Cardiac muscle cell (in vitro differentiated cells and primary cell): ENCODE measurements around the gene APBA1. TPM values are rescaled to one million over a fixed set of nuclear protein-coding genes. Genes with fewer than 3 reads are reported as not detected.

Source experiments
- DNase-seq, 2 donors: peaks; one replicate each; pipeline versions ENCODE4 v3.0.0 to v3.0.0-alpha.2; 2010 to 2017; ENCODE audit warnings: low read depth in 1 of 2, low spot score in 1 of 2
- H3K27ac ChIP-seq: fragments of 200-600 bp; sonication (generic); 2 replicates; pipeline ENCODE4 v1.5.1; 2016
- H3K27me3 ChIP-seq: fragments of 200-600 bp; sonication (generic); 2 replicates; pipeline ENCODE4 v1.6.0; 2016; ENCODE audit warnings: control low read depth
- H3K36me3 ChIP-seq: fragments of 200-600 bp; sonication (generic); 2 replicates; pipeline ENCODE4 v1.5.1; 2016; ENCODE audit warnings: control low read depth
- H3K4me1 ChIP-seq: fragments of 200-600 bp; sonication (generic); 2 replicates; pipeline ENCODE4 v1.8.1; 2017; ENCODE audit warnings: low read depth, mild to moderate bottlenecking, mixed run types
- H3K4me3 ChIP-seq: fragments of 200-600 bp; sonication (generic); 2 replicates; pipeline ENCODE4 v1.5.1; 2016; ENCODE audit warnings: mild to moderate bottlenecking
- H3K9me3 ChIP-seq: fragments of 200-600 bp; sonication (generic); 2 replicates; pipeline ENCODE4 v1.5.1; 2017; ENCODE audit warnings: low read depth, mild to moderate bottlenecking, control low read depth
- polyA plus RNA-seq: library from polyadenylated mRNA; unstranded; fragments of >200 nt; fragmentation: Nextera tagmentation; extraction: Ambion mirVana; gene quantifications from 2 replicates; pipeline ENCODE4 v1.2.1, GENCODE V29; 2016
- total RNA-seq: library from RNA; depleted of rRNA; stranded (reverse); fragments of >200 nt; gene quantifications from 2 replicates; pipeline ENCODE4 v1.2.3, GENCODE V29; 2016
- TF ChIP-seq, protein P1 (sequence below): IDR thresholded peaks from 2 replicates; pipeline ENCODE4 v1.5.1; 2012; ENCODE audit warnings: low read depth, mild to moderate bottlenecking, low read length

Gene APBA1
- total and polyA plus RNA-seq, 2 experiments from 2014 or later, result 0.93 to 2.4 TPM

DNA sequence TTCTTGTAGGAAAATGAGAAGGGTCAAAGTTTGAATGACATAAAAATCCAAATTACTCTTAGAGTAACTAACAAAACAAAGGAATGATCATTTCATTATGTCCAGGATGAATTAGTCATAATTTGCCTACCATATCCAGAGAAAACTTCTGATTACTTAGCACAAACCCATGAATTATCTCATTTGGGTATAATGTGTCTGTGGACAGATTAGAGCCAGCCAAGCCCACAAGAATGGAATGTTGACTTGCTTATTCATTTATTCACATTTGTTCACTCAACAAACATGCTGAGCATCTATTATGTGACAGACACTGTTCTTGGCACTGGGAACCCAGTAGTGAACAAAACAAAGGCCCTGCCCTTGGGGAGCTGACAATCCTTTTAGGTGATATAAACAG, 87.4 kb downstream of the APBA1 start:
- DNase-seq, result peak in 1 of 2 donors; percentile 32
- TF ChIP-seq, protein P1, sequence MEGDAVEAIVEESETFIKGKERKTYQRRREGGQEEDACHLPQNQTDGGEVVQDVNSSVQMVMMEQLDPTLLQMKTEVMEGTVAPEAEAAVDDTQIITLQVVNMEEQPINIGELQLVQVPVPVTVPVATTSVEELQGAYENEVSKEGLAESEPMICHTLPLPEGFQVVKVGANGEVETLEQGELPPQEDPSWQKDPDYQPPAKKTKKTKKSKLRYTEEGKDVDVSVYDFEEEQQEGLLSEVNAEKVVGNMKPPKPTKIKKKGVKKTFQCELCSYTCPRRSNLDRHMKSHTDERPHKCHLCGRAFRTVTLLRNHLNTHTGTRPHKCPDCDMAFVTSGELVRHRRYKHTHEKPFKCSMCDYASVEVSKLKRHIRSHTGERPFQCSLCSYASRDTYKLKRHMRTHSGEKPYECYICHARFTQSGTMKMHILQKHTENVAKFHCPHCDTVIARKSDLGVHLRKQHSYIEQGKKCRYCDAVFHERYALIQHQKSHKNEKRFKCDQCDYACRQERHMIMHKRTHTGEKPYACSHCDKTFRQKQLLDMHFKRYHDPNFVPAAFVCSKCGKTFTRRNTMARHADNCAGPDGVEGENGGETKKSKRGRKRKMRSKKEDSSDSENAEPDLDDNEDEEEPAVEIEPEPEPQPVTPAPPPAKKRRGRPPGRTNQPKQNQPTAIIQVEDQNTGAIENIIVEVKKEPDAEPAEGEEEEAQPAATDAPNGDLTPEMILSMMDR, result no peak
- Histone ChIP-seq H3K36me3 (no peaks in the 10 kb centered on the region), H3K27me3 (peaks cover 32% of the 10 kb centered on the region), H3K4me1 (peaks cover 13% of the 10 kb centered on the region), H3K9me3 (no peaks in the 10 kb centered on the region), H3K27ac (no peak overlapping the region), H3K4me3 (no peak overlapping the region)

DNA sequence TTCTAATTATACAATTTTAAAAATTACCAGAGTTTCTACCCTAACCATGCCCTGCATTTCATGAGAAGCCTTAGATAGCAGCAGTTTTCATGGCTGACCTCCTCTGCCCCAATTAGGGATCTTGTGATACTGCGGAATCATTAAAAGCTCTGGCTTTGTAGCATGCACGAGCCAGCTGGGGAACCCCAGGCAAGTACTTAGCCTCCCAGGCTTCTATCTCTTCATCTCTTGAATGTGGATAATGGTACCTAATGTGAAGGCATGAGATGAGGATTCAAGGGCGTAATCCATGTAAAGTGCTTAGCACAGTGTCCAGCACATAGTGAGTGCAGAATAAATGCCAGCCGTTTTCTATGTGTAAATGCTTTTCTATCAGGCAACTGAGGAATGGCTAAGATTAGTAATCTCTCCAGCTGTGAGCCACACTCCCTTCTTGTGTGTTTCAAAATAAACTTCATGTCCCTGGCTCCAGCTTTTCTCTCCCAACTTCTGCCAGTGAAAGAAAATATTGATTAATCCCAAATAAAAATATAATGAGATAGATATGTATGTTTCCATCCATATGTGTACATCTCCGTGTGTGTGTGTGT, 88.4 kb downstream of the APBA1 start:
- Histone ChIP-seq H3K27me3 (peaks cover 31% of the 10 kb centered on the region), H3K27ac (no peak overlapping the region), H3K36me3 (no peaks in the 10 kb centered on the region), H3K4me3 (no peak overlapping the region), H3K9me3 (no peaks in the 10 kb centered on the region), H3K4me1 (peaks cover 14% of the 10 kb centered on the region)
- DNase-seq, result no peak
- TF ChIP-seq, protein P1, result no peak

DNA sequence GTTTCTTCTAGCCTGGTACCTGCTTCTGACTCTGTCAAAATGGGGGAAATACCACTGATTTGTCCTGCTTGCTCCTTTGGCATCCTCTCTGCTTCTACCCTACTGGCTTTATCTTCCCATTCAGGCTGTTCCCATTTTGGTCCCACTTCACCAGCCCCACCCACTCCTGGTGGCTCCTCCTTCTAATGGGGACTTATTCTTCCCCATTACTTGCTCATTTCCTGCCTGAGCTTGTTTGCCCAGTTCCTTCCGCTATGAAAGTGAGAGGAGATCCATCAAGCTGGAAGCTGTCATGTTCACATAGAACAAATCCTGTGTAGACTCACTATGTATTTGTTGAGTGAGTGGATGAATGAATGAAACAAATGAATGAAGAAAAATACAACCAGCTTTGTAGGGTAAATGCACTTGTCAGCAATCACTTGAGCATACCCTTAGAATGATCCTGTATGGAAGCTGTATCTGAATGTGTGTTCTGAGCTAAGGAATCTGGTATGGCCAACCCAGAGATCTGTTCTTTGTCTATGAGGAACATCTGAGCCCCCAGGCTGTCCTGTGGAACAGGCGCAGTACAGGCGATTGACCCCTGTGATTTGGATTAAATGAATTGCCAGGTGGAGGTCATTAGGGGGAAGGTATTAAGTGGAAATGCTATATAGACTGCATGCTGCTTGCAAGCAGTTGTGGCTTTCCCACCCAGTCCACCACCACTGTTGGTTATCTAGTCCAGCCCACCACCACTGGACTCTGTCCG, 89.5 kb downstream of the APBA1 start:
- peaks cover 31% of the 10 kb centered on the region for H3K27me3 ChIP-seq
- DNase-seq, result no peak

DNA sequence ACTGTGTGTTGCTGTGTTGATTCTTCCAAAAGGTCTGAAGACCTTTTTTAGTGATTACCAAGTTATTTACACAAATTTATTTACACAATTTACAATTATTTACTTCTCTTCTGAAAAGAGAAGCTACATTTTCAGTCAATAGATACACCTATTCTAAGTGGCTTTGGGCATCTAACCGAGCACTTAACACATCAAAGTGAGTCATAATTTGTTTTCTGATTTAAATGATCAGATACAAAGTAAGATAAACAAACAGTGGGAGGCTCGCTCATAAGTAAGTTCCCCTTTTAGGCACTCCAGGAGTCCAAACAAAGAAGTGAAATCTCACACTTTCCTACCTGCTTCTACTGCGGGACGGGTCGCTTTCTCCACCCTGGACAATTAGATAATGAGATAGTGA, 90.2 kb downstream of the APBA1 start:
- no peak for DNase-seq
- Histone ChIP-seq H3K27me3 (peaks cover 27% of the 10 kb centered on the region), H3K4me3 (no peak overlapping the region), H3K27ac (no peak overlapping the region), H3K9me3 (no peaks in the 10 kb centered on the region), H3K36me3 (no peaks in the 10 kb centered on the region), H3K4me1 (peaks cover 18% of the 10 kb centered on the region)
- TF ChIP-seq, protein P1, result no peak

More for the DNA sequence above, 89.5 kb downstream of the APBA1 start:
- peaks cover 18% of the 10 kb centered on the region for H3K4me1 ChIP-seq
- no peaks in the 10 kb centered on the region for H3K9me3 ChIP-seq
- no peaks in the 10 kb centered on the region for H3K36me3 ChIP-seq
- H3K27ac ChIP-seq, result no peak overlapping the region
- TF ChIP-seq, protein P1, result no peak
- no peak overlapping the region for H3K4me3 ChIP-seq

DNA sequence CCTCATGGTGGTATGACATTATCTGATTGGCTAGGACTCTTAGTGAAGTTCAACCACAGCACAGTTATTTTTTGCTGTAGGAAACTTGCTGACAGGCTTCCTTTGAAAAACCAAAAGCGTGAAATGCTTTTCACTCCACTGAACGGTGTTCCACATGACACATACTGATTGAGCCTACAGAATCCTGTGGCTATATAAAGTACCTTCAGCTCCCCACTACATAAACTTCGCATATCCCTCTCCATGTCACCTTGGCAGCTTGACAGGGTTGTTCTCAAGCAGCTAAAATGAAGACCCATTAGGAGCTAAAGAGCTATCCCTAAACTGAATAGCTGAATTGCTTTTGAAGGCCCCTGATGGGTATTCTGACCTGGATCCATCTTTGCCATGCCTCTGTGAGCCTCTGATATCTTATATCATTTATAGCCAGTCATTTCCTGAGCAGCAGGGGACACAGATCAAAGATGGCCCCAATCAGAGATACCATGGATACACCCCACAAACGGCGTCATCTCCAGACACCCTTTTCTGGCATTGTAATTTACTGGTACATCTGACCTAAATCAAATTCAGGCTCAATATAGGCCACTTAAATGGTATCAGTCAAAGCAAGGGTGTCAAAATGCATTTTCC, 91.5 kb downstream of the APBA1 start:
- peak overlapping the region; percentile 54 for H3K27ac ChIP-seq
- H3K27me3 ChIP-seq, result peaks cover 16% of the 10 kb centered on the region
- H3K4me3 ChIP-seq, result no peak overlapping the region
- TF ChIP-seq, protein P1, result no peak
- peak in 1 of 2 donors; percentile 53 for DNase-seq
- H3K4me1 ChIP-seq, result peaks cover 18% of the 10 kb centered on the region
- no peaks in the 10 kb centered on the region for H3K9me3 ChIP-seq
- H3K36me3 ChIP-seq, result no peaks in the 10 kb centered on the region
